HepG2 (cell line): Measurements from ENCODE around the gene WNT5B. TPM values are rescaled to one million over a fixed set of nuclear protein-coding genes. Genes with fewer than 3 reads are reported as not detected.

Source experiments
- ADNP ChIP-seq: sonication (generic); formaldehyde crosslinking; IDR thresholded peaks from 2 replicates; pipeline ENCODE4 v1.4.0; 2020; ENCODE audit warnings: missing genetic modification reagents
- DNMT3B ChIP-seq: conservative IDR thresholded peaks from 2 replicates; pipeline ENCODE4 v1.6.1; 2016; ENCODE audit warnings: missing biosample characterization, control low read depth
- EP300 ChIP-seq, 3 experiments: sonication (generic) in 1 of 3; formaldehyde crosslinking in 1 of 3; IDR thresholded peaks; 2 replicates each; pipeline versions ENCODE4 v1.5.1 to v1.6.1; 2011 to 2020; ENCODE audit warnings: low read depth in 2 of 3, low read length in 2 of 3, borderline replicate concordance in 1 of 3, improper control_type of control experiment in 1 of 3, mild to moderate bottlenecking in 1 of 3, missing genetic modification reagents in 1 of 3, moderate library complexity in 1 of 3
- GTF2F1 ChIP-seq: fragments of 150-350 bp; IDR thresholded peaks from 2 replicates; pipeline ENCODE4 v1.6.1; 2014; ENCODE audit warnings: low read length
- HNRNPUL1 ChIP-seq: fragments of 200-400 bp; formaldehyde crosslinking; IDR thresholded peaks from 2 replicates; pipeline ENCODE4 v1.6.1; 2017; ENCODE audit warnings: low read depth, mild to moderate bottlenecking, low read length, moderate library complexity
- IRX3 ChIP-seq: sonication (generic); formaldehyde crosslinking; IDR thresholded peaks from 2 replicates; pipeline ENCODE4 v1.8.1; 2023; ENCODE audit warnings: mild to moderate bottlenecking, low read depth, missing genetic modification reagents, borderline replicate concordance
- KDM5B ChIP-seq: sonication (generic); formaldehyde crosslinking; IDR thresholded peaks from 2 replicates; pipeline ENCODE4 v1.4.0; 2020; ENCODE audit warnings: missing genetic modification reagents, mild to moderate bottlenecking, borderline replicate concordance
- KLF15 ChIP-seq: sonication (generic); formaldehyde crosslinking; IDR thresholded peaks from 2 replicates; pipeline ENCODE4 v1.8.1; 2023; ENCODE audit warnings: borderline replicate concordance, mild to moderate bottlenecking, inconsistent platforms, missing genetic modification reagents, mixed read lengths
- KLF6 ChIP-seq: IDR thresholded peaks from 2 replicates; pipeline ENCODE4 v1.8.0; 2016; ENCODE audit warnings: missing biosample characterization, missing genetic modification reagents
- MYNN ChIP-seq: sonication (generic); formaldehyde crosslinking; IDR thresholded peaks from 2 replicates; pipeline ENCODE4 v1.4.0; 2020; ENCODE audit warnings: mild to moderate bottlenecking, low read depth, missing genetic modification reagents
- RFXAP ChIP-seq: sonication (generic); formaldehyde crosslinking; IDR thresholded peaks from 2 replicates; pipeline ENCODE4 v1.4.0; 2020; ENCODE audit warnings: missing genetic modification reagents, borderline replicate concordance
- SALL1 ChIP-seq: sonication (generic); formaldehyde crosslinking; IDR thresholded peaks from 2 replicates; pipeline ENCODE4 v1.8.0; 2022; ENCODE audit warnings: mild to moderate bottlenecking, missing genetic modification reagents
- SETDB1 ChIP-seq: sonication (generic); formaldehyde crosslinking; IDR thresholded peaks from 2 replicates; pipeline ENCODE4 v1.5.1; 2020; ENCODE audit warnings: missing genetic modification reagents, mild to moderate bottlenecking, borderline replicate concordance
- TEAD3 ChIP-seq: optimal IDR thresholded peaks from 2 replicates; pipeline ENCODE3; 2016; ENCODE audit warnings: borderline replicate concordance
- ZFY ChIP-seq: sonication (generic); formaldehyde crosslinking; IDR thresholded peaks from 2 replicates; pipeline ENCODE4 v1.4.0; 2020; ENCODE audit warnings: missing genetic modification reagents
- ZIK1 ChIP-seq: sonication (generic); formaldehyde crosslinking; IDR thresholded peaks from 2 replicates; pipeline ENCODE4 v1.5.0; 2020; ENCODE audit warnings: mild to moderate bottlenecking, low read depth, missing genetic modification reagents, borderline replicate concordance
- ZNF121 ChIP-seq: sonication (generic); formaldehyde crosslinking; IDR thresholded peaks from 2 replicates; pipeline ENCODE4 v1.5.0; 2020; ENCODE audit warnings: mild to moderate bottlenecking, missing genetic modification reagents
- ZNF263 ChIP-seq: sonication (generic); formaldehyde crosslinking; IDR thresholded peaks from 2 replicates; pipeline ENCODE4 v1.4.0; 2020; ENCODE audit warnings: missing genetic modification reagents
- ZNF558 ChIP-seq: sonication (generic); formaldehyde crosslinking; IDR thresholded peaks from 2 replicates; pipeline ENCODE4 v1.9.0; 2022; ENCODE audit warnings: mild to moderate bottlenecking, missing genetic modification reagents, borderline replicate concordance
- polyA plus RNA-seq, 8 experiments: library from polyadenylated mRNA; depleted of rRNA in 3 of 8; stranded (reverse) in 7 of 8; unstranded in 1 of 8; fragments of >200 nt; fragmentation: Illumina TruSeq in 4 of 8; extraction: Trizol in 4 of 8; gene quantifications; 2 replicates each; pipeline versions ENCODE4 v1.2.1 to v1.2.3, GENCODE V29; 2011 to 2016; ENCODE audit warnings: low read depth in 4 of 8, missing spikeins in 1 of 8, mixed read lengths in 1 of 8; ENCODE audit not compliant: insufficient read depth in 1 of 8
- total RNA-seq, 5 experiments: library from RNA; depleted of rRNA; stranded (reverse); fragments of >200 nt; fragmentation: Illumina TruSeq; extraction: Trizol; gene quantifications; 2 replicates each; pipeline ENCODE4 v1.2.3, GENCODE V29; 2016; ENCODE audit warnings: low read depth in 1 of 5
- TF ChIP-seq, protein P1 (sequence below): sonication (generic); formaldehyde crosslinking; IDR thresholded peaks from 2 replicates; pipeline ENCODE4 v1.4.0; 2020; ENCODE audit warnings: mild to moderate bottlenecking, missing genetic modification reagents
- TF ChIP-seq, protein P2 (sequence below), 2 experiments: fragments of 450-650 bp in 1 of 2; sonication (generic) in 1 of 2; formaldehyde crosslinking in 1 of 2; IDR thresholded peaks; 2 replicates each; pipeline versions ENCODE4 v1.6.1 to v1.8.0; 2016 to 2022; ENCODE audit warnings: antibody characterized with exemption in 1 of 2, mild to moderate bottlenecking in 1 of 2, missing genetic modification reagents in 1 of 2

WNT5B gene
- total and polyA plus RNA-seq, 2 of the 13 experiments (the other 11 are each of a cell fraction or from before 2014, with no cell fraction given): 0.04 TPM; not detected in 1

DNA sequence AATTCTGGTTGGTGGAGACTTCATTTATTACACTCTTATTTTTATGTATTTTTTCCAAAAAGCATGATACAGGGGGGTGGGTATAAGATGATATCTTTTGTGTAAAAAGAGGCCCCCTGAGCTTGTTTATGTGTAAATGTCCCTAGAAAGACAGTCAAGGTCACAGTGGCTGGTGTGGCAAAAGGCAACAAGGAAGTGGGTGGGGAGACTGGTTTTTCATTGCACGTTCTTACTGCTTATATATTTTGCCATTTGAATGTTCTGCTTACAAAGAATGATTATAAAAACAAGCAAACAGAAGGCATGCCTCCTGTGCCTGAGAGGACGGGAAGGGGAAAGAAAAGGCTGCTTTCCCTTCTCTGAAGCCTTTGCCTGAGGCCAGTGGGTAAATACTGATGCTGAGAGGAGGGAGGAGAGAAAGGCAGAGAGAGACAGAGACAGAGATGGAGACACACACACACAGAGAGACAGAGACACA, 37.7 kb downstream of the WNT5B start (continued):
- no peak for TF ChIP-seq DNMT3B (CRISPR knock-in tag)
- no peak for TF ChIP-seq ADNP (CRISPR knock-in tag)
- no peak for TF ChIP-seq KLF15 (CRISPR knock-in tag)
- no peak for TF ChIP-seq GTF2F1
- TF ChIP-seq MYNN (CRISPR knock-in tag): no peak
- TF ChIP-seq ZIK1 (CRISPR knock-in tag): no peak
- TF ChIP-seq EP300 (IDR thresholded peaks at IDR 0.05; ENCODE audit: low read depth in 2 of 2, low read length in 2 of 2): peak in 1 of 2 experiments; percentile 67; a peak in 1 of 4 replicates
- peak; percentile 27; the same call in 1 of the 2 replicates for TF ChIP-seq EP300 (CRISPR knock-in tag; IDR thresholded peaks at IDR 0.05; ENCODE audit: borderline replicate concordance)
- TF ChIP-seq SALL1 (CRISPR knock-in tag): peak; percentile 45; the same call in 1 of the 2 replicates
- TF ChIP-seq SETDB1 (CRISPR knock-in tag): no peak
- TF ChIP-seq ZFY (CRISPR knock-in tag): no peak
- TF ChIP-seq TEAD3: no peak
- no peak for TF ChIP-seq HNRNPUL1
- TF ChIP-seq ZNF263 (CRISPR knock-in tag): no peak
- TF ChIP-seq, protein P1, sequence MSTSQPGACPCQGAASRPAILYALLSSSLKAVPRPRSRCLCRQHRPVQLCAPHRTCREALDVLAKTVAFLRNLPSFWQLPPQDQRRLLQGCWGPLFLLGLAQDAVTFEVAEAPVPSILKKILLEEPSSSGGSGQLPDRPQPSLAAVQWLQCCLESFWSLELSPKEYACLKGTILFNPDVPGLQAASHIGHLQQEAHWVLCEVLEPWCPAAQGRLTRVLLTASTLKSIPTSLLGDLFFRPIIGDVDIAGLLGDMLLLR: no peak
- TF ChIP-seq, protein P2, sequence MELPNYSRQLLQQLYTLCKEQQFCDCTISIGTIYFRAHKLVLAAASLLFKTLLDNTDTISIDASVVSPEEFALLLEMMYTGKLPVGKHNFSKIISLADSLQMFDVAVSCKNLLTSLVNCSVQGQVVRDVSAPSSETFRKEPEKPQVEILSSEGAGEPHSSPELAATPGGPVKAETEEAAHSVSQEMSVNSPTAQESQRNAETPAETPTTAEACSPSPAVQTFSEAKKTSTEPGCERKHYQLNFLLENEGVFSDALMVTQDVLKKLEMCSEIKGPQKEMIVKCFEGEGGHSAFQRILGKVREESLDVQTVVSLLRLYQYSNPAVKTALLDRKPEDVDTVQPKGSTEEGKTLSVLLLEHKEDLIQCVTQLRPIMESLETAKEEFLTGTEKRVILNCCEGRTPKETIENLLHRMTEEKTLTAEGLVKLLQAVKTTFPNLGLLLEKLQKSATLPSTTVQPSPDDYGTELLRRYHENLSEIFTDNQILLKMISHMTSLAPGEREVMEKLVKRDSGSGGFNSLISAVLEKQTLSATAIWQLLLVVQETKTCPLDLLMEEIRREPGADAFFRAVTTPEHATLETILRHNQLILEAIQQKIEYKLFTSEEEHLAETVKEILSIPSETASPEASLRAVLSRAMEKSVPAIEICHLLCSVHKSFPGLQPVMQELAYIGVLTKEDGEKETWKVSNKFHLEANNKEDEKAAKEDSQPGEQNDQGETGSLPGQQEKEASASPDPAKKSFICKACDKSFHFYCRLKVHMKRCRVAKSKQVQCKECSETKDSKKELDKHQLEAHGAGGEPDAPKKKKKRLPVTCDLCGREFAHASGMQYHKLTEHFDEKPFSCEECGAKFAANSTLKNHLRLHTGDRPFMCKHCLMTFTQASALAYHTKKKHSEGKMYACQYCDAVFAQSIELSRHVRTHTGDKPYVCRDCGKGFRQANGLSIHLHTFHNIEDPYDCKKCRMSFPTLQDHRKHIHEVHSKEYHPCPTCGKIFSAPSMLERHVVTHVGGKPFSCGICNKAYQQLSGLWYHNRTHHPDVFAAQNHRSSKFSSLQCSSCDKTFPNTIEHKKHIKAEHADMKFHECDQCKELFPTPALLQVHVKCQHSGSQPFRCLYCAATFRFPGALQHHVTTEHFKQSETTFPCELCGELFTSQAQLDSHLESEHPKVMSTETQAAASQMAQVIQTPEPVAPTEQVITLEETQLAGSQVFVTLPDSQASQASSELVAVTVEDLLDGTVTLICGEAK (IDR thresholded peaks at IDR 0.05): no peak
- TF ChIP-seq, protein P2 (CRISPR knock-in tag; IDR thresholded peaks at IDR 0.05): no peak
- no peak for TF ChIP-seq ZNF558 (CRISPR knock-in tag)
- TF ChIP-seq KDM5B (CRISPR knock-in tag): no peak
- no peak for TF ChIP-seq IRX3 (CRISPR knock-in tag)
- no peak for TF ChIP-seq RFXAP (CRISPR knock-in tag)
- TF ChIP-seq KLF6 (CRISPR knock-in tag): no peak
- TF ChIP-seq ZNF121: no peak
